CD14-positive monocyte (primary cell): ENCODE measurements around the gene ZNF513. TPM values are rescaled to one million over a fixed set of nuclear protein-coding genes. Genes with fewer than 3 reads are reported as not detected.
A peak's percentile ranks its signal among the peaks of the same experiment; 100 is the strongest.
"Not testable (repeated sequence)": the region's sequence is repeated elsewhere in the genome, so short reads cannot be mapped to it uniquely, and the experiment has no call there.

Experiments used
- DNase-seq, 3 donors: peaks; one replicate each; pipeline ENCODE4 v3.0.0-alpha.2; 2011 to 2022
- H2AFZ ChIP-seq: 2 replicates; pipeline ENCODE4 v1.6.0; 2012; ENCODE audit warnings: mild to moderate bottlenecking, low read depth, low read length, inconsistent platforms; ENCODE audit not compliant: insufficient read depth, poor library complexity, severe bottlenecking
- H3K27ac ChIP-seq, 2 donors: 1 replicate in 1 of 2; 2 replicates in 1 of 2; pipeline ENCODE4 v1.5.1; 2012 to 2013; ENCODE audit warnings: low read length in 2 of 2, control low read depth in 1 of 2, inconsistent platforms in 1 of 2, low read depth in 1 of 2, mild to moderate bottlenecking in 1 of 2
- H3K27me3 ChIP-seq, 2 donors: one replicate each; pipeline versions ENCODE4 v1.6.0 to v1.6.1; 2011 to 2013; ENCODE audit warnings: low read length in 2 of 2; ENCODE audit not compliant: control insufficient read depth in 2 of 2, insufficient read depth in 2 of 2
- H3K36me3 ChIP-seq, 2 donors: replicated peaks in 1 of 2; 1 replicate in 1 of 2; 2 replicates in 1 of 2; pipeline versions ENCODE4 v1.5.1 to v1.6.1; 2012 to 2013; ENCODE audit warnings: low read length in 2 of 2, control low read depth in 1 of 2, inconsistent platforms in 1 of 2, mild to moderate bottlenecking in 1 of 2; ENCODE audit not compliant: insufficient read depth in 2 of 2, control insufficient read depth in 1 of 2
- H3K4me1 ChIP-seq, 2 donors: 1 replicate in 1 of 2; 2 replicates in 1 of 2; pipeline versions ENCODE4 v1.5.1 to v1.6.1; 2012 to 2013; ENCODE audit warnings: low read length in 2 of 2, control low read depth in 1 of 2, inconsistent platforms in 1 of 2, mild to moderate bottlenecking in 1 of 2, moderate library complexity in 1 of 2; ENCODE audit not compliant: insufficient read depth in 2 of 2, control insufficient read depth in 1 of 2
- H3K4me2 ChIP-seq: replicated peaks from 2 replicates; pipeline ENCODE3; 2012; ENCODE audit warnings: low read length, moderate library complexity, mild to moderate bottlenecking; ENCODE audit not compliant: poor library complexity, severe bottlenecking; ENCODE audit errors: extremely low read depth
- H3K4me3 ChIP-seq, 3 experiments: fragments of 200-600 bp in 1 of 3; sonication (generic) in 1 of 3; replicated peaks in 1 of 3; 1 replicate in 2 of 3; 2 replicates in 1 of 3; pipeline ENCODE4 v1.5.1; 2011 to 2013; ENCODE audit warnings: low read length in 3 of 3, mild to moderate bottlenecking in 3 of 3, control low read depth in 2 of 3, low read depth in 2 of 3, inconsistent platforms in 1 of 3, moderate library complexity in 1 of 3
- H3K79me2 ChIP-seq: 2 replicates; pipeline ENCODE4 v1.6.0; 2012; ENCODE audit warnings: mild to moderate bottlenecking, control low read depth, inconsistent platforms, low read length, moderate library complexity; ENCODE audit not compliant: insufficient read depth
- H3K9ac ChIP-seq: 2 replicates; pipeline ENCODE4 v1.6.0; 2017; ENCODE audit warnings: low read length, mild to moderate bottlenecking; ENCODE audit not compliant: insufficient read depth, poor library complexity, severe bottlenecking
- H3K9me3 ChIP-seq, 2 donors: replicated peaks in 1 of 2; 1 replicate in 1 of 2; 2 replicates in 1 of 2; pipeline versions ENCODE4 v1.5.1 to v1.6.1; 2012 to 2013; ENCODE audit warnings: low read length in 2 of 2, control low read depth in 1 of 2; ENCODE audit not compliant: control insufficient read depth in 1 of 2, insufficient read depth in 1 of 2
- H4K20me1 ChIP-seq: 2 replicates; pipeline ENCODE4 v1.6.0; 2012; ENCODE audit warnings: mild to moderate bottlenecking, low read length, control low read depth, moderate library complexity; ENCODE audit not compliant: insufficient read depth
- H3K27ac Mint-ChIP-seq, 7 donors: one replicate each; pipeline ENCODE4 v1.8.0; 2020; ENCODE audit warnings: mild to moderate bottlenecking in 7 of 7, mixed read lengths in 7 of 7, moderate library complexity in 6 of 7, inconsistent platforms in 2 of 7
- H3K27me3 Mint-ChIP-seq, 3 donors: one replicate each; pipeline ENCODE4 v1.8.0; 2021 to 2022; ENCODE audit warnings: low read depth in 3 of 3, mild to moderate bottlenecking in 3 of 3, mixed read lengths in 3 of 3, moderate library complexity in 3 of 3, inconsistent platforms in 1 of 3
- H3K36me3 Mint-ChIP-seq, 2 donors: one replicate each; pipeline ENCODE4 v1.8.0; 2020; ENCODE audit warnings: mixed read lengths in 2 of 2, inconsistent platforms in 1 of 2, mild to moderate bottlenecking in 1 of 2
- H3K4me1 Mint-ChIP-seq: one replicate; pipeline ENCODE4 v1.8.0; 2020; ENCODE audit warnings: mild to moderate bottlenecking, mixed read lengths
- H3K4me3 Mint-ChIP-seq, 2 donors: one replicate each; pipeline ENCODE4 v1.8.0; 2020; ENCODE audit warnings: mild to moderate bottlenecking in 2 of 2, mixed read lengths in 2 of 2, moderate library complexity in 1 of 2
- H3K9me3 Mint-ChIP-seq, 7 donors: one replicate each; pipeline ENCODE4 v1.8.0; 2020 to 2022; ENCODE audit warnings: mixed read lengths in 7 of 7, mild to moderate bottlenecking in 6 of 7, moderate library complexity in 6 of 7, inconsistent platforms in 2 of 7
- WGBS: methylation state at CpG from one replicate; pipeline ENCODE4 v1.1.5; 2013; ENCODE audit warnings: missing lambda C conversion rate; ENCODE audit not compliant: insufficient coverage; 5-methylcytosine and 5-hydroxymethylcytosine counted together
- intact Hi-C, 2 donors: fragments of 100-400 bp; cut with micrococcal nuclease; formaldehyde crosslinking; loops; one replicate each; pipeline versions ENCODE4 v1.15.0 to v1.15.1; 2023
- polyA plus RNA-seq, 3 donors: library from polyadenylated mRNA; depleted of rRNA in 1 of 3; unstranded in 2 of 3; stranded (reverse) in 1 of 3; fragments of 300-500 nt in 2 of 3; fragments of >200 nt in 1 of 3; fragmentation: Illumina TruSeq in 2 of 3; gene quantifications; 1 replicate in 2 of 3; 2 replicates in 1 of 3; pipeline ENCODE4 v1.2.3, GENCODE V29; 2012 to 2021
- TF ChIP-seq, protein P1 (sequence below): fragments of 200-600 bp; IDR thresholded peaks from one replicate; pipeline ENCODE4 v1.8.0; 2022; ENCODE audit warnings: antibody characterized with exemption, mild to moderate bottlenecking

ZNF513 gene
- polyA plus RNA-seq, 3 donors: 2.4 to 36.8 (median 2.6) TPM

DNA sequence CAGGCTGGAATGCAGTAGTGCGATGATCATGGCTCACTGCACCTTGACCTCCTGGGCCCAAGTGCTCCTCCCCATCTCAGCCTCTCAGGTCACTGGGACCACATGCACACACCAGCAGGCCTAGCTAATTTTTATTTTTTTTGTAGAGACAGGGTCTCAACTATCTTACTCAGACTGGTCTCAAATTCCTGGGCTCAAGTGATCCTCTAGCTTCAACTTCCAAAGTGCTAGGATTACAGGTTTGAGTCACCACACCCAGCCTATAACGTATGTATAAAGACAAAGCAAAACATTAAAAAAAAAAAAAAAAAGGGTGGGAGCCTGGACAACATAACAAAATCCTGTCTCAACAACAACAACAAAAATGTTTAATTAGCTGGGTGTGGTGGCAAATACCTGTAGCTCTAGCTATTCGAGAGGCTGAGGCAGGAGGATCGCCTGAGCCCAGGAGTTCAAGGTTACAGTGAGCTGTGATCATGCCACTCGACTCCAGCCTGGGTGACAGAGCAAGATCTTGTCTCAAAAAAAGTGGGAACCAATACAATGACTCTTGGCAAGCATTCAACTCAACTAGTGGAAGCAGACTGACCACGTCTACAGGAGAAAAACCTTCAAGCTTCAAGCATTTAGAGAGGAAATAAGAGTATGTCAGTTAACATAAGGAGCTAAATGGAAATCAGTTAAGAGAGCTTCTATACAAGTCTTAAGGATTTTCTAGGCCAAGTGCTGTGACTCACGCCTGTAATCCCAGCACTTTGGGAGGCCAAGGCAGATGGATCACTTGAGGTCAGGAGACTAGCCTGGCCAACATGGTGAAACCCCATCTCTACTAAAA is 26.6 kb downstream of the ZNF513 start:
- Histone ChIP-seq H3K9ac (no peak overlapping the region), H2AFZ (no peak overlapping the region), H4K20me1 (peaks cover 43% of the 10 kb centered on the region), H3K36me3 (peaks cover 3 to 13% of the 10 kb centered on the region in 2 donors), H3K4me1 (peaks cover 16 to 28% of the 10 kb centered on the region in 2 donors), H3K27ac (no peak overlapping the region), H3K79me2 (peaks cover 92% of the 10 kb centered on the region), H3K27me3 (no peaks in the 10 kb centered on the region), H3K4me3 (no peak overlapping the region), H3K4me2 (no peak overlapping the region), H3K9me3 (no peaks in the 10 kb centered on the region)
- WGBS: 75% methylated on average over 4 of the region's 7 CpGs
- Mint-ChIP-seq H3K4me1 (peaks cover 40% of the 10 kb centered on the region), H3K36me3 (peaks cover 8 to 38% of the 10 kb centered on the region in 2 donors), H3K4me3 (no peak overlapping the region), H3K27ac (peak overlapping the region in 6 of 7 donors; percentile 31 to 71 (median 36)), H3K9me3 (no peaks in the 10 kb centered on the region), H3K27me3 (peaks cover 0 to 2% (median 0%) of the 10 kb centered on the region in 3 donors)
- TF ChIP-seq, protein P1, sequence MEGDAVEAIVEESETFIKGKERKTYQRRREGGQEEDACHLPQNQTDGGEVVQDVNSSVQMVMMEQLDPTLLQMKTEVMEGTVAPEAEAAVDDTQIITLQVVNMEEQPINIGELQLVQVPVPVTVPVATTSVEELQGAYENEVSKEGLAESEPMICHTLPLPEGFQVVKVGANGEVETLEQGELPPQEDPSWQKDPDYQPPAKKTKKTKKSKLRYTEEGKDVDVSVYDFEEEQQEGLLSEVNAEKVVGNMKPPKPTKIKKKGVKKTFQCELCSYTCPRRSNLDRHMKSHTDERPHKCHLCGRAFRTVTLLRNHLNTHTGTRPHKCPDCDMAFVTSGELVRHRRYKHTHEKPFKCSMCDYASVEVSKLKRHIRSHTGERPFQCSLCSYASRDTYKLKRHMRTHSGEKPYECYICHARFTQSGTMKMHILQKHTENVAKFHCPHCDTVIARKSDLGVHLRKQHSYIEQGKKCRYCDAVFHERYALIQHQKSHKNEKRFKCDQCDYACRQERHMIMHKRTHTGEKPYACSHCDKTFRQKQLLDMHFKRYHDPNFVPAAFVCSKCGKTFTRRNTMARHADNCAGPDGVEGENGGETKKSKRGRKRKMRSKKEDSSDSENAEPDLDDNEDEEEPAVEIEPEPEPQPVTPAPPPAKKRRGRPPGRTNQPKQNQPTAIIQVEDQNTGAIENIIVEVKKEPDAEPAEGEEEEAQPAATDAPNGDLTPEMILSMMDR: no peak
- intact Hi-C loops: no loop called here
- no peak for DNase-seq

DNA sequence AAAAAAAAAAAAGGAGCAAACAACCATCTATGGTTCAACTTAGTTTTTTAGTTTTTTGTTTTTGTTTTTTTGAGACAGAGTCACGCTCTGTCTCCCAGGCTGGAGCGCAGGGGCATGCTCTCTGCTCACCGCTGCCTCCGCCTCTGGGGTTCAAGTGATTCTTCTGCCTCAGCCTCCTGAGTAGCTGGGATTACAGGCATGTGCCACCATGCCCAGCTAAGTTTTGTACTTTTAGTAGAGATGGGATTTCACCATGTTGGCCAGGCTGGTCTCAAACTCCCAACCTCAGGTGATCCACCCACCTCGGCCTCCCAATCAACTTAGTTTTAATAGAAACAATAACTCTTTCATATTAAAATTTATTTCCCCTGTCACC is 27.2 kb downstream of the ZNF513 start:
- H3K4me2 ChIP-seq, H3K27me3 Mint-ChIP-seq, H3K27ac ChIP-seq, H3K4me3 ChIP-seq, H2AFZ ChIP-seq, H3K4me3 Mint-ChIP-seq, H3K9me3 Mint-ChIP-seq, H3K9me3 ChIP-seq, H3K9ac ChIP-seq, DNase-seq, intact Hi-C loops, H3K27me3 ChIP-seq: not testable (repeated sequence)
- H3K36me3 ChIP-seq: peaks cover 3 to 13% of the 10 kb centered on the region in 2 donors
- H4K20me1 ChIP-seq: peaks cover 45% of the 10 kb centered on the region
- H3K4me1 ChIP-seq: peaks cover 16 to 27% of the 10 kb centered on the region in 2 donors
- peaks cover 92% of the 10 kb centered on the region for H3K79me2 ChIP-seq
- Mint-ChIP-seq H3K36me3 (peaks cover 9 to 38% of the 10 kb centered on the region in 2 donors), H3K4me1 (peaks cover 36% of the 10 kb centered on the region), H3K27ac (peak overlapping the region in 2 of 7 donors; percentile 42 to 71)
- WGBS: 100% methylated on average over 4 of the region's 5 CpGs
